Natural killer cell (primary cell): ENCODE measurements around the gene SERP1. TPM values are rescaled to one million over a fixed set of nuclear protein-coding genes. Genes with fewer than 3 reads are reported as not detected.
"Not testable (repeated sequence)": the region's sequence is repeated elsewhere in the genome, so short reads cannot be mapped to it uniquely, and the experiment has no call there.

Source experiments
- ATAC-seq, 3 donors: fragments of 150-1000 bp in 2 of 3; fragments of 200-7000 bp in 1 of 3; cut with Tn5 transposase; 1 replicate in 1 of 3; 2 replicates in 2 of 3; pipeline ENCODE4 v1.10.0; 2021; ENCODE audit warnings: mild to moderate bottlenecking in 2 of 3, moderate library complexity in 2 of 3
- DNase-seq, 2 donors: peaks; one replicate each; pipeline versions ENCODE4 v3.0.0 to v3.0.0-alpha.2; 2013 to 2021; ENCODE audit warnings: mixed read lengths in 1 of 2
- H3K27ac ChIP-seq: one replicate; pipeline ENCODE4 v1.5.1; 2013; ENCODE audit warnings: mild to moderate bottlenecking, low read length
- H3K27me3 ChIP-seq: one replicate; pipeline ENCODE4 v1.6.1; 2013; ENCODE audit warnings: low read length; ENCODE audit not compliant: control insufficient read depth, insufficient read depth
- H3K36me3 ChIP-seq: one replicate; pipeline ENCODE4 v1.6.1; 2013; ENCODE audit warnings: low read length; ENCODE audit not compliant: control insufficient read depth, insufficient read depth
- H3K4me1 ChIP-seq: one replicate; pipeline ENCODE4 v1.6.1; 2013; ENCODE audit warnings: low read length; ENCODE audit not compliant: control insufficient read depth, insufficient read depth
- H3K4me3 ChIP-seq: one replicate; pipeline ENCODE4 v1.5.1; 2013; ENCODE audit warnings: low read length
- H3K9me3 ChIP-seq: one replicate; pipeline ENCODE4 v1.6.1; 2013; ENCODE audit warnings: low read length; ENCODE audit not compliant: control insufficient read depth, insufficient read depth
- H3K27ac Mint-ChIP-seq, 2 donors: one replicate each; pipeline ENCODE4 v1.8.0; 2022; ENCODE audit warnings: mild to moderate bottlenecking in 2 of 2, mixed read lengths in 2 of 2, moderate library complexity in 1 of 2
- H3K27me3 Mint-ChIP-seq, 2 donors: one replicate each; pipeline ENCODE4 v1.8.0; 2022; ENCODE audit warnings: low read depth in 2 of 2, mixed read lengths in 2 of 2
- H3K36me3 Mint-ChIP-seq: one replicate; pipeline ENCODE4 v1.8.0; 2022; ENCODE audit warnings: mixed read lengths
- H3K4me1 Mint-ChIP-seq, 2 donors: one replicate each; pipeline ENCODE4 v1.8.0; 2022; ENCODE audit warnings: mixed read lengths in 2 of 2
- H3K4me3 Mint-ChIP-seq: one replicate; pipeline ENCODE4 v1.8.0; 2022; ENCODE audit warnings: mild to moderate bottlenecking, moderate library complexity, mixed read lengths
- H3K9me3 Mint-ChIP-seq, 2 donors: one replicate each; pipeline ENCODE4 v1.8.0; 2022; ENCODE audit warnings: mixed read lengths in 2 of 2
- CTCF ChIP-seq: fragments of 200-600 bp; IDR thresholded peaks from one replicate; pipeline ENCODE4 v1.8.0; 2022; ENCODE audit warnings: antibody characterized with exemption
- WGBS: methylation state at CpG from one replicate; pipeline ENCODE4 v1.1.7; 2013; ENCODE audit warnings: missing lambda C conversion rate; ENCODE audit not compliant: insufficient coverage; 5-methylcytosine and 5-hydroxymethylcytosine counted together
- intact Hi-C: fragments of 100-400 bp; cut with micrococcal nuclease; formaldehyde crosslinking; loops from one replicate; pipeline ENCODE4 v1.14.2; 2022
- total RNA-seq, 4 donors: library from RNA; stranded (reverse); fragments of 120-200 nt in 1 of 4; gene quantifications; one replicate each; pipeline versions ENCODE4 v1.2.3 to v1.2.4, GENCODE V29; 2013 to 2022

The SERP1 gene
- total RNA-seq, 3 donors from 2014 or later (not counting 1 experiment from before 2014, with no cell fraction given): 91.1 to 106 (median 94.9) TPM

GRCh38 chr3:150503402-150504099 lies 42.7 kb downstream of the SERP1 start:
- Histone ChIP-seq H3K4me3 (no peak overlapping the region), H3K9me3 (no peaks in the 10 kb centered on the region), H3K27me3 (no peaks in the 10 kb centered on the region), H3K36me3 (no peaks in the 10 kb centered on the region), H3K27ac (no peak overlapping the region), H3K4me1 (no peaks in the 10 kb centered on the region)
- ATAC-seq (no peak), DNase-seq (no peak)
- Mint-ChIP-seq H3K36me3 (no peaks in the 10 kb centered on the region), H3K27ac (no peak overlapping the region), H3K9me3 (no peaks in the 10 kb centered on the region), H3K27me3 (peaks cover 2 to 15% of the 10 kb centered on the region in 2 donors), H3K4me1 (no peaks in the 10 kb centered on the region), H3K4me3 (no peak overlapping the region)
- intact Hi-C loops: no loop called here
- TF ChIP-seq CTCF: no peak
- 90% methylated on average over 5 of the region's 5 CpGs for WGBS

- H3K4me1 Mint-ChIP-seq, H3K27me3 Mint-ChIP-seq, DNase-seq, H3K36me3 Mint-ChIP-seq, H3K9me3 ChIP-seq, H3K27ac Mint-ChIP-seq, intact Hi-C loops, H3K27me3 ChIP-seq, H3K4me1 ChIP-seq, H3K9me3 Mint-ChIP-seq, ATAC-seq, H3K4me3 ChIP-seq, H3K27ac ChIP-seq, H3K4me3 Mint-ChIP-seq, H3K36me3 ChIP-seq: not testable (repeated sequence)
- 94% methylated on average over 1 of the region's 1 CpG for WGBS
Observed at GRCh38 chr3:150500960-150501359, 45.3 kb downstream of the SERP1 start.

- no peak overlapping the region for H3K4me3 Mint-ChIP-seq
- ATAC-seq (no peak), DNase-seq (no peak)
- intact Hi-C loops: loop anchor here (2.0 to 10.0 kb wide), 5 partner anchors 113 to 531 kb away; no protein-coding TSS in a partner anchor
- no peaks in the 10 kb centered on the region for H3K4me1 Mint-ChIP-seq
- no peak overlapping the region for H3K4me3 ChIP-seq
- H3K27me3 ChIP-seq: no peaks in the 10 kb centered on the region
- no peak for TF ChIP-seq CTCF
- peaks cover 0 to 3% of the 10 kb centered on the region in 2 donors for H3K27me3 Mint-ChIP-seq
- H3K27ac Mint-ChIP-seq: no peak overlapping the region
- H3K27ac ChIP-seq: no peak overlapping the region
- H3K36me3 ChIP-seq: no peaks in the 10 kb centered on the region
- H3K9me3 ChIP-seq: no peaks in the 10 kb centered on the region
- no peaks in the 10 kb centered on the region for H3K4me1 ChIP-seq
- H3K36me3 Mint-ChIP-seq: no peaks in the 10 kb centered on the region
- WGBS: no CpG with 5 or more reads among the region's 2 CpGs
- H3K9me3 Mint-ChIP-seq: no peaks in the 10 kb centered on the region
Observed at GRCh38 chr3:150497956-150498355, 48.3 kb downstream of the SERP1 start.

GRCh38 chr3:150495563-150496168 lies 50.6 kb downstream of the SERP1 start:
- 11% methylated on average over 2 of the region's 2 CpGs for WGBS
- Histone ChIP-seq H3K27ac (no peak overlapping the region), H3K4me1 (no peaks in the 10 kb centered on the region), H3K9me3 (no peaks in the 10 kb centered on the region), H3K27me3 (no peaks in the 10 kb centered on the region), H3K36me3 (no peaks in the 10 kb centered on the region), H3K4me3 (no peak overlapping the region)
- no peaks in the 10 kb centered on the region for H3K4me1 Mint-ChIP-seq
- H3K27me3 Mint-ChIP-seq: peaks cover 0 to 3% of the 10 kb centered on the region in 2 donors
- intact Hi-C loops: loop anchor here (1.0 to 10.0 kb wide), 5 partner anchors 85 to 268 kb away; no protein-coding TSS in a partner anchor
- H3K4me3 Mint-ChIP-seq: no peak overlapping the region
- no peaks in the 10 kb centered on the region for H3K36me3 Mint-ChIP-seq
- ATAC-seq: peak in 2 of 3 donors; percentile 60 to 69
- TF ChIP-seq CTCF: peak; percentile 91
- H3K27ac Mint-ChIP-seq: no peak overlapping the region
- DNase-seq: peak in 1 of 2 donors; percentile 76
- H3K9me3 Mint-ChIP-seq: no peaks in the 10 kb centered on the region
